ENCODE measurements around the gene CD200R1L. TPM values are rescaled to one million over a fixed set of nuclear protein-coding genes. Genes with fewer than 3 reads are reported as not detected.

CD200R1L gene
- total RNA-seq, 1 experiment from 2014 or later = not detected

DNA sequence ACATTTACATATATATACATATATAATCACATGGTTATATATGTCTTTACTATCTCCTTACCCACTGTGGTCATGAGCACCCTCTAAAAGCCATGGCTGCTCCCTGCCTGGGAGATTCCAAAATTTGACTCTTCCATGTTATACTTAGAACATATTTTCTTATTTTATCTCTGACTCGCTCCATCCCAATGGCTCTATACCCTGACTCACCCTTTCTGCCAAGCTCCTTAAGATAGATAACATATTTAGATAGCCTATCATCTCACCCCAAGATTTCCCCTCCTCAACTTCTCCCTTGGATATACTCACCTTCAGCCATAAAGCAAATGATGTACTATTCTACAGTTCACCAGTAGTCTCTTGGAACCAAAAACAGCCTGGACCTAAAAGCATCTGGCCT lies 65.1 kb downstream of the CD200R1L start:
- DNase-seq (ENCODE audit: low spot score) = no peak
- no peak overlapping the region for H3K27ac Mint-ChIP-seq
- H3K4me1 Mint-ChIP-seq = no peaks in the 10 kb centered on the region
- TF ChIP-seq CDX4 (CRISPR knock-in tag; IDR thresholded peaks at IDR 0.05; ENCODE audit: borderline replicate concordance) = no peak
- no peak overlapping the region for H3K4me3 Mint-ChIP-seq
- H3K9me3 Mint-ChIP-seq = no peaks in the 10 kb centered on the region
- ChIA-PET CTCF (no interaction called here), POLR2A (no interaction called here)
- no peaks in the 10 kb centered on the region for H3K36me3 Mint-ChIP-seq
- H3K27me3 Mint-ChIP-seq (ENCODE audit: low read depth) = no peaks in the 10 kb centered on the region
- ATAC-seq = no peak

- no peak for DNase-seq (ENCODE audit: low spot score)
- H3K27me3 Mint-ChIP-seq (ENCODE audit: low read depth) = no peaks in the 10 kb centered on the region
- no peaks in the 10 kb centered on the region for H3K9me3 Mint-ChIP-seq
- no peak overlapping the region for H3K4me3 Mint-ChIP-seq
- H3K4me1 Mint-ChIP-seq = no peaks in the 10 kb centered on the region
- TF ChIP-seq ZNF396 (CRISPR knock-in tag; IDR thresholded peaks at IDR 0.05; ENCODE audit: borderline replicate concordance) (no peak), NFATC4 (CRISPR knock-in tag; IDR thresholded peaks at IDR 0.05) (no peak), MYBL2 (CRISPR knock-in tag; IDR thresholded peaks at IDR 0.05) (no peak), HMGA2 (CRISPR knock-in tag; IDR thresholded peaks at IDR 0.05) (no peak)
- TF ChIP-seq, protein P1, sequence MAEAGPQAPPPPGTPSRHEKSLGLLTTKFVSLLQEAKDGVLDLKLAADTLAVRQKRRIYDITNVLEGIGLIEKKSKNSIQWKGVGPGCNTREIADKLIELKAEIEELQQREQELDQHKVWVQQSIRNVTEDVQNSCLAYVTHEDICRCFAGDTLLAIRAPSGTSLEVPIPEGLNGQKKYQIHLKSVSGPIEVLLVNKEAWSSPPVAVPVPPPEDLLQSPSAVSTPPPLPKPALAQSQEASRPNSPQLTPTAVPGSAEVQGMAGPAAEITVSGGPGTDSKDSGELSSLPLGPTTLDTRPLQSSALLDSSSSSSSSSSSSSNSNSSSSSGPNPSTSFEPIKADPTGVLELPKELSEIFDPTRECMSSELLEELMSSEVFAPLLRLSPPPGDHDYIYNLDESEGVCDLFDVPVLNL (CRISPR knock-in tag; IDR thresholded peaks at IDR 0.05; ENCODE audit: borderline replicate concordance, low read depth) = no peak
- TF ChIP-seq, protein P2, sequence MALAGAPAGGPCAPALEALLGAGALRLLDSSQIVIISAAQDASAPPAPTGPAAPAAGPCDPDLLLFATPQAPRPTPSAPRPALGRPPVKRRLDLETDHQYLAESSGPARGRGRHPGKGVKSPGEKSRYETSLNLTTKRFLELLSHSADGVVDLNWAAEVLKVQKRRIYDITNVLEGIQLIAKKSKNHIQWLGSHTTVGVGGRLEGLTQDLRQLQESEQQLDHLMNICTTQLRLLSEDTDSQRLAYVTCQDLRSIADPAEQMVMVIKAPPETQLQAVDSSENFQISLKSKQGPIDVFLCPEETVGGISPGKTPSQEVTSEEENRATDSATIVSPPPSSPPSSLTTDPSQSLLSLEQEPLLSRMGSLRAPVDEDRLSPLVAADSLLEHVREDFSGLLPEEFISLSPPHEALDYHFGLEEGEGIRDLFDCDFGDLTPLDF (CRISPR knock-in tag; IDR thresholded peaks at IDR 0.05) = no peak
- no peak for ATAC-seq
- H3K36me3 Mint-ChIP-seq = no peaks in the 10 kb centered on the region
- ChIA-PET POLR2A (interaction anchor here (0.6 kb wide), 1 partner anchor 933 kb away, joined by 4 read pairs; no protein-coding TSS in a partner anchor), CTCF (interaction anchor here (0.8 to 1.1 kb wide), 2 partner anchors 9 to 45 kb away, joined by 3 to 6 read pairs; no protein-coding TSS in a partner anchor)
- no peak overlapping the region for H3K27ac Mint-ChIP-seq
These were observed 66.8 kb downstream of the CD200R1L start for GRCh38 chr3:112779558-112780480.

DNA sequence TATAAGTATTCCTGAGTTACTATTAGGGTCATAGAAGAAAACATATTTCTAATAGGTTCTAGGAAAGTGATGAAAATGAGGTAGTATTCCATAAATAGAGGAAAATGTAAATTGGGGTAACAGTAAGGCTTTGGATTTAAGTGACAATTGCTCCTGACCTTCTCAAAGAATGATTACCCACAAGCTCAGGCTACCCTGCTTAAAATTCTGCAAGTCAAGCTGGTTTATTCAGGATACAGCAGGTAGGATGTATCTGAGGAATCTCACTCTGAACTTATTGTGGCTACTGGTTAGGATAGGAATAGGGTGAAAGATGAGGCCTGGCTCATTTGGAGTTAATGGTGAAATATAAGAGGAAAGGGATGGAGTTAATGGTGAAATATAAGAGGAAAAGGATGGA lies 67.7 kb downstream of the CD200R1L start:
- DNase-seq (ENCODE audit: low spot score) = no peak
- Mint-ChIP-seq H3K27me3 (ENCODE audit: low read depth) (no peaks in the 10 kb centered on the region), H3K27ac (no peak overlapping the region), H3K4me3 (no peak overlapping the region), H3K36me3 (no peaks in the 10 kb centered on the region), H3K4me1 (no peaks in the 10 kb centered on the region), H3K9me3 (no peaks in the 10 kb centered on the region)
- no peak for ATAC-seq
- ChIA-PET CTCF (interaction anchor here (1.1 kb wide), 1 partner anchor 44 kb away, joined by 6 read pairs; no protein-coding TSS in a partner anchor), POLR2A (no interaction called here)
- TF ChIP-seq SOX15 (CRISPR knock-in tag; IDR thresholded peaks at IDR 0.05) (no peak), NR3C1 (CRISPR knock-in tag; conservative IDR thresholded peaks at IDR 0.05; ENCODE audit: low read depth) (no peak), MLX (CRISPR knock-in tag; IDR thresholded peaks at IDR 0.05) (no peak), CBFB (CRISPR knock-in tag; IDR thresholded peaks at IDR 0.05; ENCODE audit: low read depth) (no peak), SMAD4 (CRISPR knock-in tag; IDR thresholded peaks at IDR 0.05) (no peak), EMX1 (CRISPR knock-in tag; IDR thresholded peaks at IDR 0.05) (no peak), ZNF121 (CRISPR knock-in tag; IDR thresholded peaks at IDR 0.05) (no peak), TP53 (CRISPR knock-in tag; IDR thresholded peaks at IDR 0.05) (no peak), ZNF281 (CRISPR knock-in tag; IDR thresholded peaks at IDR 0.05) (no peak)
- TF ChIP-seq, protein P3, sequence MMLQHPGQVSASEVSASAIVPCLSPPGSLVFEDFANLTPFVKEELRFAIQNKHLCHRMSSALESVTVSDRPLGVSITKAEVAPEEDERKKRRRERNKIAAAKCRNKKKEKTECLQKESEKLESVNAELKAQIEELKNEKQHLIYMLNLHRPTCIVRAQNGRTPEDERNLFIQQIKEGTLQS (CRISPR knock-in tag; conservative IDR thresholded peaks at IDR 0.05) = no peak
- TF ChIP-seq, protein P2 (CRISPR knock-in tag; IDR thresholded peaks at IDR 0.05) = no peak
- TF ChIP-seq, protein P4, sequence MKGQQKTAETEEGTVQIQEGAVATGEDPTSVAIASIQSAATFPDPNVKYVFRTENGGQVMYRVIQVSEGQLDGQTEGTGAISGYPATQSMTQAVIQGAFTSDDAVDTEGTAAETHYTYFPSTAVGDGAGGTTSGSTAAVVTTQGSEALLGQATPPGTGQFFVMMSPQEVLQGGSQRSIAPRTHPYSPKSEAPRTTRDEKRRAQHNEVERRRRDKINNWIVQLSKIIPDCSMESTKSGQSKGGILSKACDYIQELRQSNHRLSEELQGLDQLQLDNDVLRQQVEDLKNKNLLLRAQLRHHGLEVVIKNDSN (CRISPR knock-in tag; IDR thresholded peaks at IDR 0.05) = no peak

All from WTC11 (cell line).